GM10248 (cell line): ENCODE results near the gene TBXT.
A peak's percentile ranks its signal among the peaks of the same experiment; 100 is the strongest.

Experiments used
- CTCF ChIA-PET: fragments of 300-600 bp; sonication (Branson Sonifier 250); formaldehyde crosslinking; extraction: SDS; loops from one replicate; lab custom pipeline; 2021; ENCODE audit warnings: antibody characterized with exemption; lab: Yijun Ruan, JAX
- POLR2A ChIA-PET: fragments of 350-650 bp; sonication (Branson Sonifier 250); formaldehyde crosslinking; extraction: SDS; loops from one replicate; lab custom pipeline; 2020; ENCODE audit warnings: antibody characterized with exemption; lab: Yijun Ruan, JAX
- DNase-seq: peaks from one replicate; pipeline ENCODE4 v3.0.0; 2012; ENCODE audit errors: extremely low spot score
- CTCF ChIP-seq: IDR thresholded peaks from 2 replicates; pipeline ENCODE4 v1.5.1; 2012; ENCODE audit warnings: mild to moderate bottlenecking, low read depth; ENCODE audit errors: extremely low read depth, missing control alignments, control extremely low read depth

The TBXT gene

GRCh38 chr6:166203641-166204222 is 36.1 kb upstream of the TBXT start:
- ChIA-PET POLR2A (no interaction called here), CTCF (interaction anchor here (1.8 kb wide), 1 partner anchor 10 kb away, joined by 6 read pairs; no protein-coding TSS in a partner anchor)
- no peak for DNase-seq
- no peak for TF ChIP-seq CTCF

- CTCF ChIA-PET: no interaction called here
- POLR2A ChIA-PET: no interaction called here
- no peak for TF ChIP-seq CTCF
- DNase-seq: no peak
These were observed 35.5 kb upstream of the TBXT start for GRCh38 chr6:166203003-166203640.

- ChIA-PET POLR2A (no interaction called here), CTCF (no interaction called here)
- no peak for TF ChIP-seq CTCF
- peak; percentile 44 for DNase-seq
These were observed 34.7 kb upstream of the TBXT start for GRCh38 chr6:166202321-166202733.

- TF ChIP-seq CTCF: no peak
- ChIA-PET CTCF (no interaction called here), POLR2A (no interaction called here)
- DNase-seq: peak; percentile 43
These were observed 34.2 kb upstream of the TBXT start for GRCh38 chr6:166201878-166202277.

- DNase-seq: no peak
- no peak for TF ChIP-seq CTCF
- CTCF ChIA-PET: interaction anchor here (1.4 kb wide), 1 partner anchor 37 kb away, joined by 3 read pairs; no protein-coding TSS in a partner anchor
- POLR2A ChIA-PET: no interaction called here
These were observed 29.7 kb upstream of the TBXT start for GRCh38 chr6:166197361-166197760.

- ChIA-PET CTCF (no interaction called here), POLR2A (no interaction called here)
- TF ChIP-seq CTCF: no peak
- DNase-seq: no peak
These were observed 28.2 kb upstream of the TBXT start for GRCh38 chr6:166195860-166196238.
